KMS-11 (cell line): ENCODE results near the gene PLEKHM3.

Source experiments
- H2AFZ ChIP-seq: fragments of 200-600 bp; sonication (generic); 2 replicates; pipeline ENCODE4 v1.6.1; 2016; ENCODE audit warnings: antibody characterized with exemption, mixed run types, low read depth
- H3K27ac ChIP-seq: fragments of 200-600 bp; sonication (generic); 2 replicates; pipeline ENCODE4 v1.6.1; 2016; ENCODE audit warnings: mild to moderate bottlenecking, mixed run types
- H3K27me3 ChIP-seq: fragments of 200-600 bp; sonication (generic); 2 replicates; pipeline ENCODE4 v1.6.1; 2017; ENCODE audit warnings: mild to moderate bottlenecking, low read depth, mixed run types, moderate library complexity; ENCODE audit not compliant: insufficient read depth
- H3K36me3 ChIP-seq: fragments of 200-600 bp; sonication (generic); 2 replicates; pipeline ENCODE4 v1.6.1; 2017; ENCODE audit warnings: mild to moderate bottlenecking, mixed run types; ENCODE audit not compliant: insufficient read depth
- H3K4me1 ChIP-seq: fragments of 200-600 bp; sonication (generic); 2 replicates; pipeline ENCODE4 v1.6.1; 2016; ENCODE audit warnings: mild to moderate bottlenecking, low read depth, mixed run types; ENCODE audit not compliant: poor library complexity, severe bottlenecking
- H3K4me2 ChIP-seq: fragments of 200-600 bp; sonication (generic); 2 replicates; pipeline ENCODE4 v1.7.0; 2016; ENCODE audit warnings: mild to moderate bottlenecking, mixed run types
- H3K4me3 ChIP-seq: fragments of 200-600 bp; sonication (generic); IDR thresholded peaks from 2 replicates; pipeline ENCODE4 v1.6.1; 2017; ENCODE audit warnings: low read depth, low read length, mixed read lengths; ENCODE audit not compliant: insufficient read depth
- H3K79me2 ChIP-seq: fragments of 200-600 bp; sonication (generic); 2 replicates; pipeline ENCODE4 v1.6.1; 2016; ENCODE audit warnings: low read depth, mixed run types; ENCODE audit not compliant: insufficient read depth
- H3K9ac ChIP-seq: fragments of 200-600 bp; sonication (generic); 2 replicates; pipeline ENCODE4 v1.6.1; 2016; ENCODE audit warnings: mild to moderate bottlenecking, mixed run types
- H4K20me1 ChIP-seq: fragments of 200-600 bp; sonication (generic); 2 replicates; pipeline ENCODE4 v1.6.1; 2016; ENCODE audit warnings: mild to moderate bottlenecking, mixed run types; ENCODE audit not compliant: insufficient read depth
- TF ChIP-seq, protein P1 (sequence below): fragments of 200-600 bp; sonication (generic); conservative IDR thresholded peaks from 2 replicates; pipeline ENCODE4 v1.6.1; 2017; ENCODE audit warnings: low read depth, mild to moderate bottlenecking, antibody characterized with exemption, low read length, moderate library complexity, mixed read lengths

PLEKHM3 gene

GRCh38 chr2:207896525-207897285 lies 128.6 kb downstream of the PLEKHM3 start:
- Histone ChIP-seq H3K79me2 (no peaks in the 10 kb centered on the region), H3K9ac (no peak overlapping the region), H3K36me3 (no peaks in the 10 kb centered on the region), H2AFZ (no peak overlapping the region), H3K27me3 (no peaks in the 10 kb centered on the region), H3K4me3 (no peak overlapping the region), H3K4me2 (no peak overlapping the region), H3K4me1 (no peaks in the 10 kb centered on the region), H3K27ac (no peak overlapping the region), H4K20me1 (no peaks in the 10 kb centered on the region)
- TF ChIP-seq, protein P1, sequence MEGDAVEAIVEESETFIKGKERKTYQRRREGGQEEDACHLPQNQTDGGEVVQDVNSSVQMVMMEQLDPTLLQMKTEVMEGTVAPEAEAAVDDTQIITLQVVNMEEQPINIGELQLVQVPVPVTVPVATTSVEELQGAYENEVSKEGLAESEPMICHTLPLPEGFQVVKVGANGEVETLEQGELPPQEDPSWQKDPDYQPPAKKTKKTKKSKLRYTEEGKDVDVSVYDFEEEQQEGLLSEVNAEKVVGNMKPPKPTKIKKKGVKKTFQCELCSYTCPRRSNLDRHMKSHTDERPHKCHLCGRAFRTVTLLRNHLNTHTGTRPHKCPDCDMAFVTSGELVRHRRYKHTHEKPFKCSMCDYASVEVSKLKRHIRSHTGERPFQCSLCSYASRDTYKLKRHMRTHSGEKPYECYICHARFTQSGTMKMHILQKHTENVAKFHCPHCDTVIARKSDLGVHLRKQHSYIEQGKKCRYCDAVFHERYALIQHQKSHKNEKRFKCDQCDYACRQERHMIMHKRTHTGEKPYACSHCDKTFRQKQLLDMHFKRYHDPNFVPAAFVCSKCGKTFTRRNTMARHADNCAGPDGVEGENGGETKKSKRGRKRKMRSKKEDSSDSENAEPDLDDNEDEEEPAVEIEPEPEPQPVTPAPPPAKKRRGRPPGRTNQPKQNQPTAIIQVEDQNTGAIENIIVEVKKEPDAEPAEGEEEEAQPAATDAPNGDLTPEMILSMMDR, result no peak

DNA sequence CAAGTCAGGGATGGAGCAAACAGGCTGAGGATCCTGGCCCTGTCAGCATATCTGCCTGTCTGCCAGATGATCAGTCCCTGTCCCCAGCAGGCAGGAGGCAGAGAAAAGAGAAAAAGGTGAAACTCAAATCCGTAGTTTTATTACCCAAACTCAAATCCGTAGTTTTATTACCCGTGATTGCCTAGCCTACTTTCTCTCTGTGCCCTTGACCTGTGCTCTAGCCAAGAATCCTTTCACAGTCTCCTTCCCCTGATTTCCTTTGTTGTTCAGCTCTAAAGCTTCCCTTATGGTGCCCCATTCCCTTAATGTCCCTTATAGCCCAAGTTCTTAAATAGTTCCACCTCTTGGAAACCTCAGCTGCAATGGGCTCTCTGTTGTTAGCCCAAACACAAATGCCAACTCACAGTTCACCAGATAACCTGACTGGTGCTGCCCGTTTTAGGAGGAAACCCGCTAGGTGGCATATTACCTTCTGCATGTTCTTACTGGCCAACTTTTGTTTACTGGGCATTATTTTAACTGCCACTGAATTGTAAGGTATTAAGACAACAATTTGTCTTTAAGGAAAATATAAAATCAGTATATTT lies 130.0 kb downstream of the PLEKHM3 start:
- H3K4me1 ChIP-seq, result no peaks in the 10 kb centered on the region
- H3K4me3 ChIP-seq, result no peak overlapping the region
- no peaks in the 10 kb centered on the region for H3K36me3 ChIP-seq
- H3K79me2 ChIP-seq, result no peaks in the 10 kb centered on the region
- no peak overlapping the region for H2AFZ ChIP-seq
- no peak overlapping the region for H3K4me2 ChIP-seq
- H4K20me1 ChIP-seq, result no peaks in the 10 kb centered on the region
- H3K27ac ChIP-seq, result no peak overlapping the region
- no peak overlapping the region for H3K9ac ChIP-seq
- TF ChIP-seq, protein P1, result no peak
- H3K27me3 ChIP-seq, result no peaks in the 10 kb centered on the region

- no peaks in the 10 kb centered on the region for H3K79me2 ChIP-seq
- no peaks in the 10 kb centered on the region for H4K20me1 ChIP-seq
- H3K27me3 ChIP-seq, result no peaks in the 10 kb centered on the region
- no peak overlapping the region for H3K4me2 ChIP-seq
- TF ChIP-seq, protein P1, result no peak
- H3K9ac ChIP-seq, result no peak overlapping the region
- no peaks in the 10 kb centered on the region for H3K36me3 ChIP-seq
- H3K4me1 ChIP-seq, result no peaks in the 10 kb centered on the region
- H3K27ac ChIP-seq, result no peak overlapping the region
- no peak overlapping the region for H3K4me3 ChIP-seq
- H2AFZ ChIP-seq, result no peak overlapping the region
Observed at GRCh38 chr2:207892716-207893402, 132.5 kb downstream of the PLEKHM3 start.

GRCh38 chr2:207891086-207891844 lies 134.1 kb downstream of the PLEKHM3 start:
- Histone ChIP-seq H3K27ac (no peak overlapping the region), H3K4me1 (no peaks in the 10 kb centered on the region), H3K79me2 (no peaks in the 10 kb centered on the region), H3K9ac (no peak overlapping the region), H3K36me3 (no peaks in the 10 kb centered on the region), H4K20me1 (no peaks in the 10 kb centered on the region), H3K4me2 (no peak overlapping the region), H3K27me3 (no peaks in the 10 kb centered on the region), H3K4me3 (no peak overlapping the region), H2AFZ (no peak overlapping the region)
- TF ChIP-seq, protein P1, result no peak
